NCI-H748 (cell line): ENCODE data around the gene PERP.

Experiments
- DNase-seq: peaks from one replicate; lab custom pipeline; 2025; ENCODE audit not compliant: unreplicated experiment; lab: John Stamatoyannopoulos, UW

PERP gene

DNA sequence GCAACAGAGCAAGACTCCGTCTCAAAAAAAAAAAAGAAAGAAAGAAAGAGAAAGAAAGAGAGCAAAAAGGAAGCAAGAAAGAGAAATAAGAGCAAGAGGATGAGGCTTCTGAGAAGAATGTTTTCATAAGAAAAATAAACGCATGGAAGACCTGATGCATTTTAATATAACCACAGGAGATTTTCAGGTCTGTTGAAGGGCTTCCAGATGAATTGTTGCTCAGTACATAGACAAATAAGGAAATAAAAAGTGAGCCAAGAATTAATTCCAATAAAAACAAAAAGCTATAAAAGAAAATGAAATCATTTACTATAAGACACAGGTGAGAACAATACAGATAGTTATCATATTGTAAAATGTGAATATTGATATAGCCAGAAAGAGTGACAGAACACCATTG, 43.5 kb downstream of the PERP start:
- DNase-seq: no peak

DNA sequence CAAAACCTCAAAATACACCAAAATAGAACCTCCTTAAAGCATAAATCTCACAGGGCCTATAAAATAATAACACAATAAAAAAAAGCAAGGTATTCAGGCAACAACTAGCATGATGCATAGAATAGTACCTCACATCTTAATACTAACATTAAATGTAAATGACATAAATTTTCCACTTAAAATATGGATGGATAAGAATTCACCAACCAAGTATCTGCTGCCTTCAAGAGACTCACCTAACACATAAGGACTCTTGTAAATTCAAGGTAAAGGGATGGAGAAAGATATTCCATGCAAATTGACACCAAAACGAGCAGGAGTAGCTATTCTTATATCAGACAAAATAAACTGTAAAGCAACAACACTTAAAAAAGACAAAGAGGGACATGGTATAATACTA, 52.2 kb downstream of the PERP start:
- DNase-seq: no peak

DNA sequence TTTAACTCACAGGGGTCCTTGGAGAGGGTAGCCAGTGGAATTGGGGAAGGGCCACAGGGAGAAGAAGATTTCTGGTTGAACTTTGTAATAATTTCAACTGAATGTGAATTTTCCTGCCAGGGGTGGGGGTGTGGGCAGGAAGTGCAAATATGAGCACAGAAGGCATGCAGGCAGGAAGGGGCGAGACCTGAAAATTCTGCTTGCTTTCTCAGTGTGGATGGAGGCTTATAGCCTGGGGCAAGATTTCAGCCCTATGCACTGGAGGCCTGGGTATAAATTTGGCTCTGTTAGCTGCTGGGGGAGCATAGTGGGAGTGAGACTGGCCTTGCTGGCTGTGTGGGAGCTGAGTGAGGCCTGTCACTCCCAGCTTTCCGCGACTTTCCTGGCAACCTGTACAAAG, 54.4 kb downstream of the PERP start:
- DNase-seq: no peak

DNA sequence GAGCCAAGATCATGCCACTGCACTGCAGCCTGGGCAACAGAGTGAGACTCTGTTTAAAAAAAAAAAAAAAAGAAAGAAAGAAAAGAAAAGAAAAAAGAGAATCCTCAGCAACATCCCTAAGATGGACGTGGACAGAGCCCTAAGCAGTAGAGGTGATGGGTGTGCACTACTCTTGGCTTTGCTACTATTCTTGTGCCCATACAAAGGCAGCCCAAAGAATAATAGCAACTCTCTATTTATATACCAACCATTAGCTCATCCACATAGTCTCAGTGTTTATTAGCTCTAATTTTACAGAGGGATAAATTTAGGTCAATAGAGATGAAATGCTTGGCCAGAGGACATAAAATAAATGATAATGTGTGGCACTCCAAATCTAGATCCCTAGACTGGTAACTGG, 62.2 kb downstream of the PERP start:
- DNase-seq: no peak

DNA sequence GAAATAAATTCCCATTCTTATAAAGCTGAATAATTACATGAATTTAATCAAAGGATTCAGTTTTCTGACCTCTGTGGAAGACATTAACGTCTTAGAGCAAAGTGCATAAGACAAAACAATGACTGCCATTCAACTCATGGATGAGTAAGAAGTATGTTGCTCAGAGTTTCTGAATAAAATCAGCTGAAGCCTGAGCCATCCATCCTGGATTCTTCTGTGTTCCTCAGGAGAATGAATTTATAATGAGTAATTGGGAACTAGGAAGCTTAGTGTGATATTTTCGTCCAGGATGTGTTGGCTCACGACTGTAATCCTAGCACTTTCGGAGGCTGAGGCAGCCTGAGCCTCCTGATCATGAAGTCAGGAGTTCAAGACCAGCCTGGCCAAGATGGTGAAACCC, 62.8 kb downstream of the PERP start:
- DNase-seq: no peak
